Stimulated activated CD4-positive, alpha-beta T cell treated with anti-CD3 and anti-CD28 coated beads, Interleukin-4, amount 100 ng/mL, for 1 hour (primary cell): Measurements from ENCODE around the gene PCBP3.

ENCODE experiments used
- DNase-seq: peaks from one replicate; pipeline ENCODE4 v3.0.0-alpha.2; 2020

Gene PCBP3

GRCh38 chr21:45899317-45900033 is 255.9 kb downstream of the PCBP3 start:
- no peak for DNase-seq

- no peak for DNase-seq
Observed at GRCh38 chr21:45900034-45900868, 256.7 kb downstream of the PCBP3 start.

GRCh38 chr21:45901061-45901690 is 257.7 kb downstream of the PCBP3 start:
- no peak for DNase-seq

- DNase-seq = no peak
Observed at GRCh38 chr21:45902292-45902995, 258.9 kb downstream of the PCBP3 start.

GRCh38 chr21:45905196-45905595 is 261.7 kb downstream of the PCBP3 start:
- DNase-seq = no peak

- no peak for DNase-seq
Observed at GRCh38 chr21:45906196-45906805, 262.8 kb downstream of the PCBP3 start.

GRCh38 chr21:45906859-45907258 is 263.3 kb downstream of the PCBP3 start:
- no peak for DNase-seq

- DNase-seq = no peak
Observed at GRCh38 chr21:45908536-45909237, 265.2 kb downstream of the PCBP3 start.

GRCh38 chr21:45909238-45909988 is 265.9 kb downstream of the PCBP3 start:
- no peak for DNase-seq

GRCh38 chr21:45910155-45910547 is 266.6 kb downstream of the PCBP3 start:
- no peak for DNase-seq

GRCh38 chr21:45910548-45911221 is 267.2 kb downstream of the PCBP3 start:
- DNase-seq = no peak

GRCh38 chr21:45911806-45912325 is 268.3 kb downstream of the PCBP3 start:
- DNase-seq = no peak

- no peak for DNase-seq
Observed at GRCh38 chr21:45912611-45913417, 269.3 kb downstream of the PCBP3 start.

- DNase-seq = no peak
Observed at GRCh38 chr21:45913418-45913765, 269.9 kb downstream of the PCBP3 start.

GRCh38 chr21:45913886-45914285 is 270.4 kb downstream of the PCBP3 start:
- no peak for DNase-seq

GRCh38 chr21:45914321-45914845 is 270.9 kb downstream of the PCBP3 start:
- DNase-seq = no peak

GRCh38 chr21:45916011-45916840 is 272.7 kb downstream of the PCBP3 start:
- no peak for DNase-seq

- no peak for DNase-seq
Observed at GRCh38 chr21:45917241-45917640, 273.7 kb downstream of the PCBP3 start.
